Caco-2 (cell line): Measurements from ENCODE around the gene REG3A. TPM values are rescaled to one million over a fixed set of nuclear protein-coding genes. Genes with fewer than 3 reads are reported as not detected.

Source experiments
- BruUV-seq: library from RNA; stranded (reverse); fragments of 400-500 nt; replicated peaks from 2 replicates; lab custom pipeline; 2021; lab: Mats Ljungman, UMichigan
- CTCF ChIA-PET: fragments of 300-600 bp; sonication (Branson Sonifier 250); formaldehyde crosslinking; loops from one replicate; lab custom pipeline; 2022; ENCODE audit warnings: antibody characterized with exemption; lab: Charles Lee
- POLR2A ChIA-PET: fragments of 300-600 bp; sonication (Branson Sonifier 250); formaldehyde crosslinking; loops from one replicate; lab custom pipeline; 2022; ENCODE audit warnings: antibody characterized with exemption; lab: Charles Lee
- DNase-seq, 2 experiments: peaks; one replicate each; pipeline versions ENCODE4 v3.0.0 to v3.0.0-alpha.2; 2020 to 2022
- H3K27me3 ChIP-seq: replicated peaks from 2 replicates; pipeline ENCODE4 v1.6.0; 2011; ENCODE audit warnings: low read length; ENCODE audit not compliant: control insufficient read depth, insufficient read depth
- H3K36me3 ChIP-seq: 2 replicates; pipeline ENCODE4 v1.5.1; 2011; ENCODE audit warnings: low read length; ENCODE audit not compliant: control insufficient read depth, insufficient read depth
- H3K4me1 ChIP-seq: fragments of 250-450 bp; sonication (Bioruptor Pico); 2 replicates; pipeline ENCODE4 v1.5.1; 2020; ENCODE audit warnings: mild to moderate bottlenecking
- H3K4me3 ChIP-seq: 2 replicates; pipeline ENCODE4 v1.5.1; 2011; ENCODE audit warnings: low read depth, mild to moderate bottlenecking, control low read depth, low read length
- H3K9me3 ChIP-seq: fragments of 250-450 bp; sonication (Bioruptor Pico); 2 replicates; pipeline ENCODE4 v1.5.1; 2020; ENCODE audit warnings: mild to moderate bottlenecking, moderate library complexity
- H3K27ac Mint-ChIP-seq: one replicate; pipeline ENCODE4 v1.8.0; 2022; ENCODE audit warnings: mixed read lengths; ENCODE audit not compliant: unreplicated experiment
- H3K27me3 Mint-ChIP-seq: one replicate; pipeline ENCODE4 v1.8.0; 2022; ENCODE audit warnings: mixed read lengths; ENCODE audit not compliant: insufficient read depth, unreplicated experiment
- H3K36me3 Mint-ChIP-seq: one replicate; pipeline ENCODE4 v1.8.0; 2022; ENCODE audit warnings: mild to moderate bottlenecking, mixed read lengths; ENCODE audit not compliant: insufficient read depth, unreplicated experiment
- H3K4me1 Mint-ChIP-seq: one replicate; pipeline ENCODE4 v1.8.0; 2022; ENCODE audit warnings: low read depth, mixed read lengths; ENCODE audit not compliant: unreplicated experiment
- H3K4me3 Mint-ChIP-seq: one replicate; pipeline ENCODE4 v1.8.0; 2022; ENCODE audit warnings: mild to moderate bottlenecking, moderate library complexity, mixed read lengths; ENCODE audit not compliant: unreplicated experiment
- H3K9me3 Mint-ChIP-seq: one replicate; pipeline ENCODE4 v1.8.0; 2022; ENCODE audit warnings: mixed read lengths; ENCODE audit not compliant: unreplicated experiment
- CTCF ChIP-seq, 2 experiments: fragments of 200-600 bp in 1 of 2; IDR thresholded peaks; 1 replicate in 1 of 2; 2 replicates in 1 of 2; pipeline versions ENCODE4 v1.5.1 to v1.8.0; 2011 to 2022; ENCODE audit warnings: antibody characterized with exemption in 1 of 2, control low read depth in 1 of 2, inconsistent platforms in 1 of 2, low read depth in 1 of 2, low read length in 1 of 2, mild to moderate bottlenecking in 1 of 2, moderate library complexity in 1 of 2; ENCODE audit not compliant: insufficient read depth in 1 of 2, severe bottlenecking in 1 of 2, unreplicated experiment in 1 of 2
- intact Hi-C: fragments of 100-400 bp; cut with micrococcal nuclease; formaldehyde crosslinking; loops from one replicate; pipeline ENCODE4 v1.10.0; 2022; ENCODE audit not compliant: unreplicated experiment
- total RNA-seq: library from RNA; stranded (reverse); gene quantifications from 2 replicates; pipeline ENCODE4 v1.2.3, GENCODE V29; 2022

The REG3A gene
- total RNA-seq, 1 experiment from 2014 or later, result 0.45 TPM

GRCh38 chr2:79171348-79171958, 11.9 kb upstream of the REG3A start:
- Mint-ChIP-seq H3K4me1 (no peaks in the 10 kb centered on the region), H3K4me3 (no peak overlapping the region), H3K36me3 (no peaks in the 10 kb centered on the region), H3K9me3 (peaks cover 18% of the 10 kb centered on the region), H3K27me3 (no peaks in the 10 kb centered on the region), H3K27ac (no peak overlapping the region)
- intact Hi-C loops, result no loop called here
- Histone ChIP-seq H3K4me3 (no peak overlapping the region), H3K27me3 (no peaks in the 10 kb centered on the region), H3K36me3 (no peaks in the 10 kb centered on the region), H3K4me1 (peaks cover 9% of the 10 kb centered on the region), H3K9me3 (no peaks in the 10 kb centered on the region; the same call in none of the 2 replicates)
- CTCF ChIA-PET, result no interaction called here
- POLR2A ChIA-PET, result no interaction called here
- no peak for TF ChIP-seq CTCF (IDR thresholded peaks at IDR 0.05; ENCODE audit: insufficient read depth in 1 of 2, low read depth in 1 of 2, low read length in 1 of 2, severe bottlenecking in 1 of 2, unreplicated experiment in 1 of 2)
- DNase-seq, result no peak
- no TSS peak for BruUV-seq

GRCh38 chr2:79162801-79163200, 3.2 kb upstream of the REG3A start:
- no peak for DNase-seq
- H3K36me3 ChIP-seq, result no peaks in the 10 kb centered on the region
- peaks cover 6% of the 10 kb centered on the region for H3K9me3 ChIP-seq
- Mint-ChIP-seq H3K27me3 (no peaks in the 10 kb centered on the region), H3K27ac (no peak overlapping the region), H3K4me1 (no peaks in the 10 kb centered on the region), H3K36me3 (no peaks in the 10 kb centered on the region), H3K9me3 (peaks cover 32% of the 10 kb centered on the region), H3K4me3 (no peak overlapping the region)
- BruUV-seq, result no TSS peak
- no peak for TF ChIP-seq CTCF (IDR thresholded peaks at IDR 0.05; ENCODE audit: insufficient read depth in 1 of 2, low read depth in 1 of 2, low read length in 1 of 2, severe bottlenecking in 1 of 2, unreplicated experiment in 1 of 2)
- no peaks in the 10 kb centered on the region for H3K27me3 ChIP-seq
- ChIA-PET CTCF (no interaction called here), POLR2A (no interaction called here)
- intact Hi-C loops, result loop anchor here (2.0 kb wide), 1 partner anchor 30 kb away; no protein-coding TSS in a partner anchor
- H3K4me1 ChIP-seq, result peaks cover 4% of the 10 kb centered on the region; the same call in 1 of the 2 replicates
- no peak overlapping the region for H3K4me3 ChIP-seq

GRCh38 chr2:79162132-79162531, 2.6 kb upstream of the REG3A start:
- DNase-seq, result peak in 1 of 2 experiments; percentile 35
- POLR2A ChIA-PET, result no interaction called here
- intact Hi-C loops, result loop anchor here (2.0 kb wide), 1 partner anchor 29 kb away; no protein-coding TSS in a partner anchor
- Mint-ChIP-seq H3K27me3 (no peaks in the 10 kb centered on the region), H3K4me1 (no peaks in the 10 kb centered on the region), H3K9me3 (peaks cover 34% of the 10 kb centered on the region), H3K36me3 (no peaks in the 10 kb centered on the region), H3K27ac (no peak overlapping the region), H3K4me3 (no peak overlapping the region)
- Histone ChIP-seq H3K4me3 (no peak overlapping the region), H3K9me3 (peaks cover 6% of the 10 kb centered on the region), H3K27me3 (no peaks in the 10 kb centered on the region), H3K4me1 (peaks cover 4% of the 10 kb centered on the region; the same call in 1 of the 2 replicates), H3K36me3 (no peaks in the 10 kb centered on the region)
- no peak for TF ChIP-seq CTCF (IDR thresholded peaks at IDR 0.05; ENCODE audit: insufficient read depth in 1 of 2, low read depth in 1 of 2, low read length in 1 of 2, severe bottlenecking in 1 of 2, unreplicated experiment in 1 of 2)
- CTCF ChIA-PET, result interaction anchor here (1.1 kb wide), 1 partner anchor 121 kb away, joined by 3 read pairs; no protein-coding TSS in a partner anchor
- BruUV-seq, result no TSS peak
